Prostate gland (tissue), 2 donors: Measurements from ENCODE around the gene ZNF518B. TPM values are rescaled to one million over a fixed set of nuclear protein-coding genes. Genes with fewer than 3 reads are reported as not detected.

Source experiments
- DNase-seq: peaks from one replicate; pipeline ENCODE4 v3.0.0-alpha.2; 2019; ENCODE audit warnings: low spot score
- H3K27ac ChIP-seq, 2 donors: fragments of 200-600 bp; sonication (generic); 2 replicates each; pipeline ENCODE4 v1.5.1; 2017 to 2019
- H3K27me3 ChIP-seq: fragments of 200-600 bp; sonication (generic); replicated peaks from 2 replicates; pipeline ENCODE4 v1.5.1; 2019; ENCODE audit not compliant: insufficient read depth
- H3K36me3 ChIP-seq, 2 donors: fragments of 200-600 bp; sonication (generic); 1 replicate in 1 of 2; 2 replicates in 1 of 2; pipeline versions ENCODE4 v1.5.1 to v1.8.1; 2017 to 2019
- H3K4me1 ChIP-seq: fragments of 200-600 bp; sonication (generic); replicated peaks from 2 replicates; pipeline ENCODE4 v1.5.1; 2019
- H3K4me3 ChIP-seq, 2 donors: fragments of 200-600 bp; sonication (generic); 2 replicates each; pipeline ENCODE4 v1.5.1; 2017 to 2019
- H3K9me3 ChIP-seq: fragments of 200-600 bp; sonication (generic); 2 replicates; pipeline ENCODE4 v1.5.1; 2017
- CTCF ChIP-seq, 4 experiments: fragments of 200-600 bp in 2 of 4; fragments of 450-650 bp in 2 of 4; sonication (generic) in 2 of 4; IDR thresholded peaks; 1 replicate in 3 of 4; 2 replicates in 1 of 4; pipeline ENCODE4 v1.5.1; 2016 to 2019; ENCODE audit warnings: antibody characterized with exemption in 4 of 4, mild to moderate bottlenecking in 2 of 4, moderate library complexity in 2 of 4
- POLR2A ChIP-seq: fragments of 450-650 bp; IDR thresholded peaks from one replicate; pipeline ENCODE4 v1.6.1; 2016; ENCODE audit warnings: antibody characterized with exemption, mild to moderate bottlenecking
- POLR2AphosphoS5 ChIP-seq: sonication (generic); formaldehyde crosslinking; IDR thresholded peaks from one replicate; pipeline ENCODE4 v1.6.1; 2017; ENCODE audit warnings: antibody characterized with exemption
- WGBS: methylation state at CpG from one replicate; pipeline ENCODE4 v1.1.5; 2018; 5-methylcytosine and 5-hydroxymethylcytosine counted together
- intact Hi-C: fragments of 100-400 bp; cut with DNase I; formaldehyde crosslinking; loops from one replicate; pipeline ENCODE4 v1.14.2; 2022
- total RNA-seq, 2 donors: library from RNA; depleted of rRNA; stranded (reverse); fragments of >200 nt; gene quantifications; one replicate each; pipeline ENCODE4 v1.1.0, GENCODE V29; 2016

ZNF518B gene
- total RNA-seq, 2 donors from 2014 or later, result 23.3 to 60.4 TPM

DNA sequence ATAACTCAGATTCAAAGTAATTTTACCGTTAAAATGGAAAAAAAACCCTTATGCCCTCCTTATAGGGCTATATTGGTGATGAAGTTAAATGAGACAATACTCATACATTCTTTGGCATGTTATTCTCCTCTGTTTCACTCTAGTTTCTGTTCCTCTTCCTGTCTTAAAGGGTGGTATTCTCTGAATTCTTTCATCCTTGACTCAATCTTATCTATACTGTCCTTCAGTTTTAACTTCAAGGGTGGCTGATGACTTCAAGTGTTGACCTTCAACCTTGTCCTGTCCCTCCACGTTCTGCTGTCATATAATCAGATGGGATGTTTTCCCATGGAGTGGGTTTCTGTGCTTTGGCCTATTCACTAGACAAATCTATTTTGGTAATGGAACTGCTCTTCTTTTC is 44.0 kb downstream of the ZNF518B start:
- 70% methylated on average over 2 of the region's 2 CpGs for WGBS
- intact Hi-C loops, result no loop called here
- DNase-seq, result no peak
- Histone ChIP-seq H3K4me3 (no peak overlapping the region), H3K27ac (no peak overlapping the region), H3K4me1 (no peaks in the 10 kb centered on the region), H3K36me3 (no peaks in the 10 kb centered on the region), H3K27me3 (no peaks in the 10 kb centered on the region), H3K9me3 (no peaks in the 10 kb centered on the region)
- no peak for TF ChIP-seq CTCF (IDR thresholded peaks at IDR 0.05)
- no peak for TF ChIP-seq POLR2AphosphoS5
- TF ChIP-seq POLR2A, result no peak

GRCh38 chr4:10405672-10406071 is 51.6 kb downstream of the ZNF518B start:
- 87% methylated on average over 8 of the region's 8 CpGs for WGBS

DNA sequence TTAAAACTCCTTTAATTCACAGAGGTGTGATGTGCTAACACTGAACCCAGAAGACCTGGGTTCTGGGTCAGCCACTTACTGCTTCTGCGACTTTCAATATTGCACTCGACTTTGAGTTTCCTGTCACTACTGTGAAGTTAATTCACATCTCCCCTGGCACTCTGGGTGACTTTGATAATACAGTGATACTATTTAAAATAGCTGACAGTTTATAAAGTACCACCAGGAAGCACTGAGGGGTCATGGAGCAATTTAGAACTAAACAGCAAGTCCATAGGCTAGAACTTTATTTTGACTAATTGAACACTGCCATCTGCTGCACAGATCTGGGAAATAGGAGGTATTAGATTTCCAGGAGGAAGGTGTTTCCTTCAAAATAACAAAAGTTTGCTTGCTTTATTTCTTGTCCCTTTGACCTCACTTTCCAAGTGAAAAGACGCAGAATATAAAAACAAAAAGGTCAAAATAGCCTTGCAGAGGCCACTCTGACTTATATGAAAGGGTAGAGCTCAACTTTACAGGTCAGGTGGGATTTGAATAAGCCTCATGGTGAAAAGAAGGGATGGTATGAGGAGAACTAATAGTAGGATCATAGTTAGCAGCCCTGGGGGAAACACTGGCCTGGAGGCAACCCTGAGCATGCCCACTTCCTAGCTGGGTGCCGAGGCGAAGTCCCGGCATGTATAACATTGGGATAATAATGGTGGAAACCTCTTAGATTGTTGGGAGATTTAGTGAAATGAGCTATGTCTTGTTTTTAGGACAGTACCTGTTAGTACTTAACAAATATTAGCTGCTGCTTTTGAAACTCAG is 53.4 kb downstream of the ZNF518B start:
- TF ChIP-seq POLR2AphosphoS5 (no peak), POLR2A (no peak), CTCF (IDR thresholded peaks at IDR 0.05) (peak; percentile 40 to 74 (median 61))
- H3K27ac ChIP-seq, result no peak overlapping the region
- no peaks in the 10 kb centered on the region for H3K9me3 ChIP-seq
- H3K4me1 ChIP-seq, result no peaks in the 10 kb centered on the region
- H3K4me3 ChIP-seq, result no peak overlapping the region
- no peaks in the 10 kb centered on the region for H3K27me3 ChIP-seq
- DNase-seq, result peak; percentile 16
- intact Hi-C loops, result loop anchor here (2.0 to 10.0 kb wide), 5 partner anchors 241 to 642 kb away; no protein-coding TSS in a partner anchor
- WGBS, result 69% methylated on average over 6 of the region's 6 CpGs
- no peaks in the 10 kb centered on the region for H3K36me3 ChIP-seq

More at GRCh38 chr4:10405672-10406071, 51.6 kb downstream of the ZNF518B start:
- Histone ChIP-seq H3K27ac (no peak overlapping the region), H3K4me1 (no peaks in the 10 kb centered on the region), H3K9me3 (no peaks in the 10 kb centered on the region), H3K36me3 (no peaks in the 10 kb centered on the region), H3K4me3 (no peak overlapping the region), H3K27me3 (no peaks in the 10 kb centered on the region)
- no peak for TF ChIP-seq CTCF (IDR thresholded peaks at IDR 0.05)
- no peak for TF ChIP-seq POLR2AphosphoS5
- TF ChIP-seq POLR2A, result no peak
- no peak for DNase-seq
- intact Hi-C loops, result loop anchor here (2.0 to 10.0 kb wide), 2 partner anchors 243 to 391 kb away; no protein-coding TSS in a partner anchor

- intact Hi-C loops, result no loop called here
- Histone ChIP-seq H3K4me1 (no peaks in the 10 kb centered on the region), H3K27ac (no peak overlapping the region), H3K27me3 (no peaks in the 10 kb centered on the region), H3K9me3 (no peaks in the 10 kb centered on the region), H3K4me3 (no peak overlapping the region), H3K36me3 (no peaks in the 10 kb centered on the region)
- WGBS, result 89% methylated on average over 1 of the region's 1 CpG
- TF ChIP-seq CTCF (IDR thresholded peaks at IDR 0.05) (no peak), POLR2A (no peak), POLR2AphosphoS5 (no peak)
- no peak for DNase-seq
Measured at GRCh38 chr4:10395971-10396580, 61.1 kb downstream of the ZNF518B start.

Other genes starting within 250 kb of the ZNF518B start
- gene CLNK, start 227.3 kb upstream of the ZNF518B start, total RNA-seq, result not detected